ENCODE measurements around the gene ISCA1.

ISCA1 gene

DNA sequence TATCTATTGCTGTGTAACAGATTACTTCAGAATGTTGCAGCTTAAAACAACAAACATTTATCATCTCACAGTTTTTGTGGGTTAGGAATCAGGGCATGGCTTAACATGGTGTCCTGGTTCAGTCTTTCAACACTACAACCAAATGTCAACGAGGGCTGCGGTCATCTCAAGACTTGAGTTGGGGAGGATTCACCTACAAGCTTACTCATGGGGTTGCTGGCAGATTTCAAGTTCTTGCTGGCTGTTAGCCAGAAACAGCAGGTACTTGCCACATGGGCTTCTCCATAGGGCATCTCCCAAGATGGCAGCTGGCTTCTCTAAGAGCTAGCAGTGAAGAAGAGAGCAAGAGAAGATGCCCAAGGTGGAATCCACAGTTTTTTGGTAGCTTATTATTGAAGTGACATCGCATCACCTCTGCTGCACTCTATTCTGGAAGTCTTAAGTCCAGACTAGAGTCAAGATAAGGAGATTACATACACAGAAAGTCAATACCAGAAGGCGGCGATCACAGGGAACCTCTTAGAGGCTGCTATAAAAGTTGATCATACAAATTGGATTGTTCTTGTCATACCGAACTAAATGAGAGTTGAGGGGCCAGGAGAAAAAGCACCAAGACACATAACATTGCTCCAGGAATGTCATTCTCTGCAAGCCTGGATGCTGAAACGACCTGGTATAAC lies 65.1 kb downstream of the ISCA1 start:
- no peak for DNase-seq
